ENCODE data around the gene CHST7.
A peak's percentile ranks its signal among the peaks of the same experiment; 100 is the strongest.
"Not testable (repeated sequence)": the region's sequence is repeated elsewhere in the genome, so short reads cannot be mapped to it uniquely, and the experiment has no call there.

The CHST7 gene

GRCh38 chrX:46573331-46573891 lies at the start of gene CHST7:
CHST7 (plus strand) TSS chrX:46573765; CDS start chrX:46573932, 167 bp downstream.
- peak; percentile 47 for TF ChIP-seq CTCF (IDR thresholded peaks at IDR 0.05; ENCODE audit: low read depth, low read length)
- H3K4me3 ChIP-seq (ENCODE audit: low read depth, low read length) = peak within 1 kb of the TSS; percentile 52
- peak; percentile 69 for DNase-seq (ENCODE audit: low read depth, low spot score)
- in situ Hi-C loops (cut with HindIII; ENCODE audit: low sequenced_read_pairs) = no loop called here

GRCh38 chrX:46528640-46529039 lies 44.9 kb upstream of the CHST7 start:
- in situ Hi-C loops (cut with HindIII; ENCODE audit: low sequenced_read_pairs); H3K4me3 ChIP-seq (ENCODE audit: low read depth, low read length); DNase-seq (ENCODE audit: low read depth, low spot score): not testable (repeated sequence)

- DNase-seq (ENCODE audit: low read depth, low spot score); H3K4me3 ChIP-seq (ENCODE audit: low read depth, low read length); in situ Hi-C loops (cut with HindIII; ENCODE audit: low sequenced_read_pairs): not testable (repeated sequence)
Observed at GRCh38 chrX:46529740-46530403, 43.7 kb upstream of the CHST7 start.

GRCh38 chrX:46530404-46530908 lies 43.1 kb upstream of the CHST7 start:
- DNase-seq (ENCODE audit: low read depth, low spot score); H3K4me3 ChIP-seq (ENCODE audit: low read depth, low read length); in situ Hi-C loops (cut with HindIII; ENCODE audit: low sequenced_read_pairs): not testable (repeated sequence)

- H3K4me3 ChIP-seq (ENCODE audit: low read depth, low read length) = no peak overlapping the region
- no peak for DNase-seq (ENCODE audit: low read depth, low spot score)
- TF ChIP-seq CTCF (IDR thresholded peaks at IDR 0.05; ENCODE audit: low read depth, low read length) = no peak
- in situ Hi-C loops (cut with HindIII; ENCODE audit: low sequenced_read_pairs) = no loop called here
Observed at GRCh38 chrX:46531442-46531841, 42.1 kb upstream of the CHST7 start.

GRCh38 chrX:46543441-46543840 lies 30.1 kb upstream of the CHST7 start:
- no peak for DNase-seq (ENCODE audit: low read depth, low spot score)
- no peak overlapping the region for H3K4me3 ChIP-seq (ENCODE audit: low read depth, low read length)
- no peak for TF ChIP-seq CTCF (IDR thresholded peaks at IDR 0.05; ENCODE audit: low read depth, low read length)
- in situ Hi-C loops (cut with HindIII; ENCODE audit: low sequenced_read_pairs) = no loop called here

GRCh38 chrX:46544527-46544926 lies 29.0 kb upstream of the CHST7 start:
- peak overlapping the region; percentile 74 for H3K4me3 ChIP-seq (ENCODE audit: low read depth, low read length)
- DNase-seq (ENCODE audit: low read depth, low spot score); in situ Hi-C loops (cut with HindIII; ENCODE audit: low sequenced_read_pairs): not testable (repeated sequence)

- in situ Hi-C loops (cut with HindIII; ENCODE audit: low sequenced_read_pairs) = no loop called here
- peak within 1 kb of the TSS; percentile 74 for H3K4me3 ChIP-seq (ENCODE audit: low read depth, low read length)
- TF ChIP-seq CTCF (IDR thresholded peaks at IDR 0.05; ENCODE audit: low read depth, low read length) = peak; percentile 23
- peak; percentile 91 for DNase-seq (ENCODE audit: low read depth, low spot score)
Observed at GRCh38 chrX:46545111-46546005, 28.2 kb upstream of the CHST7 start, which contains the start of gene ZNF674. ZNF674 (minus strand) TSS chrX:46545421; CDS start chrX:46542087, 3,334 bp downstream.
